ENCODE data around the gene KCNJ2.

DNA sequence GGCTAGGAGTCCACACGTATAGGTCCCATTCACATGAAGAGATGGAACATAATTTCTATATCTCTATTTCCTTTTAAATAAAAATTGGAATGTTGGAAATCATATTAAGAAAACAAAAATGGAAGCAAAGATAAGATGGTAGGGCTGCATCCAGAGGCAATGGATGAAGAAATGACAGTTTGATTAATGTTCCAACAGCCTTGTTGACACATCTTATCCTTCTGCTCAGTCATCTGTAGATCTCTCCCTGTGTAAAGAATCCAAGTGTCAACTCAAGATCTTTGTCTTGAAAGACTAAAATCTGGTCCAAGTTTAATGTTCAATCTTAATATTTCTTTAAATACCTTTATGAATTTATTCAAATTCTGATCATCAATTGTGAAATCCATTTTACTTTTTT lies 7.8 kb upstream of the KCNJ2 start:
- TF ChIP-seq, protein P1, sequence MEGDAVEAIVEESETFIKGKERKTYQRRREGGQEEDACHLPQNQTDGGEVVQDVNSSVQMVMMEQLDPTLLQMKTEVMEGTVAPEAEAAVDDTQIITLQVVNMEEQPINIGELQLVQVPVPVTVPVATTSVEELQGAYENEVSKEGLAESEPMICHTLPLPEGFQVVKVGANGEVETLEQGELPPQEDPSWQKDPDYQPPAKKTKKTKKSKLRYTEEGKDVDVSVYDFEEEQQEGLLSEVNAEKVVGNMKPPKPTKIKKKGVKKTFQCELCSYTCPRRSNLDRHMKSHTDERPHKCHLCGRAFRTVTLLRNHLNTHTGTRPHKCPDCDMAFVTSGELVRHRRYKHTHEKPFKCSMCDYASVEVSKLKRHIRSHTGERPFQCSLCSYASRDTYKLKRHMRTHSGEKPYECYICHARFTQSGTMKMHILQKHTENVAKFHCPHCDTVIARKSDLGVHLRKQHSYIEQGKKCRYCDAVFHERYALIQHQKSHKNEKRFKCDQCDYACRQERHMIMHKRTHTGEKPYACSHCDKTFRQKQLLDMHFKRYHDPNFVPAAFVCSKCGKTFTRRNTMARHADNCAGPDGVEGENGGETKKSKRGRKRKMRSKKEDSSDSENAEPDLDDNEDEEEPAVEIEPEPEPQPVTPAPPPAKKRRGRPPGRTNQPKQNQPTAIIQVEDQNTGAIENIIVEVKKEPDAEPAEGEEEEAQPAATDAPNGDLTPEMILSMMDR (conservative IDR thresholded peaks at IDR 0.05 in 1 of 2, IDR thresholded peaks at IDR 0.05 in 1 of 2; ENCODE audit: extremely low read depth in 1 of 2, insufficient read depth in 1 of 2, low read depth in 1 of 2, low read length in 2 of 2): no peak
- no peak for TF ChIP-seq EZH2 (IDR thresholded peaks at IDR 0.05; ENCODE audit: borderline replicate concordance, low read length)
